ENCODE data around the gene KIAA0586.

The KIAA0586 gene

GRCh38 chr14:58598804-58599525 is 171.4 kb downstream of the KIAA0586 start:
- no peak for DNase-seq

DNA sequence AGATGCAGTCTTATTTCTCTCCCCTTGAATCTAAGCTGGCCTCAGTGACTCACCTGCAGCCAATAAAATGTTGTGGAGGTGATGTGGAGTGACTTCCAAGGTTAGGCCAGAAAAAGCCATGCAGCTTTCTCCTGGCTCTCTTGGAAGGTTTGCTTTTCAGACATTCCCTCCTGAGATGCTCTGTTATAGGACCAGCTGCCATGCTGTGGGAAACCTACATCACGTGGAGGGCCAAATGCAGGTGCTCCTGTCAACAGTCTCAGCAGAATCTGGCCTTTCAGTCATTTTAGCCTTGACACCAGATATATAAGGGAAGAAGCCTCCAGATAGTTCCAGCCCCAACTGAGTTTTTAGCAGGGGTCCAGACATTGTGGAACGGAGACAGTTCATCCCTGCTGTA is 172.2 kb downstream of the KIAA0586 start:
- DNase-seq, result no peak

Data from T-helper 1 cell (primary cell).